Omental fat pad (tissue), 4 donors: ENCODE results near the gene PTK6. TPM values are rescaled to one million over a fixed set of nuclear protein-coding genes. Genes with fewer than 3 reads are reported as not detected.

Source experiments
- ATAC-seq: fragments of 150-250 bp; one replicate; pipeline ENCODE4 v1.9.1; 2016; ENCODE audit warnings: mild to moderate bottlenecking, moderate library complexity; ENCODE audit not compliant: low FRiP score
- DNase-seq: peaks from one replicate; pipeline ENCODE4 v3.0.0-alpha.2; 2019; ENCODE audit warnings: low spot score
- CTCF ChIP-seq, 3 donors: fragments of 450-650 bp; IDR thresholded peaks; one replicate each; pipeline ENCODE4 v1.5.1; 2016 to 2017; ENCODE audit warnings: antibody characterized with exemption in 3 of 3, mild to moderate bottlenecking in 3 of 3, moderate library complexity in 2 of 3
- total RNA-seq, 4 donors: library from RNA; depleted of rRNA; stranded (reverse); fragments of >200 nt; gene quantifications; one replicate each; pipeline ENCODE4 v1.1.0, GENCODE V29; 2016

The PTK6 gene
- total RNA-seq, 4 donors from 2014 or later = 0.12 to 0.63 (median 0.28) TPM; not detected in 1

- no peak for DNase-seq
- TF ChIP-seq CTCF (IDR thresholded peaks at IDR 0.05) = no peak
- no peak for ATAC-seq
These were observed 14.1 kb downstream of the PTK6 start for GRCh38 chr20:63522981-63523611.

GRCh38 chr20:63522091-63522868, 14.9 kb downstream of the PTK6 start:
- TF ChIP-seq CTCF (IDR thresholded peaks at IDR 0.05) = no peak
- no peak for DNase-seq
- ATAC-seq = no peak

GRCh38 chr20:63521602-63522001, 15.6 kb downstream of the PTK6 start:
- no peak for DNase-seq
- TF ChIP-seq CTCF (IDR thresholded peaks at IDR 0.05) = no peak
- ATAC-seq = no peak

- ATAC-seq (peak; percentile 57), DNase-seq (no peak)
- no peak for TF ChIP-seq CTCF (IDR thresholded peaks at IDR 0.05)
These were observed 16.1 kb downstream of the PTK6 start for GRCh38 chr20:63520934-63521601.

GRCh38 chr20:63520504-63520933, 16.7 kb downstream of the PTK6 start, which contains the start of gene PPDPF:
PPDPF (plus strand) TSS chr20:63520765; CDS start chr20:63521309, 544 bp downstream.
- DNase-seq (no peak), ATAC-seq (peak; percentile 89)
- no peak for TF ChIP-seq CTCF (IDR thresholded peaks at IDR 0.05)

- DNase-seq (no peak), ATAC-seq (peak; percentile 72)
- no peak for TF ChIP-seq CTCF (IDR thresholded peaks at IDR 0.05)
These were observed 17.3 kb downstream of the PTK6 start for GRCh38 chr20:63519668-63520503.
